Activated T-cell treated with anti-CD3 and anti-CD28 coated beads for 1 hour (primary cell): Measurements from ENCODE around the gene CENPP.
"Not testable (repeated sequence)": the region's sequence is repeated elsewhere in the genome, so short reads cannot be mapped to it uniquely, and the experiment has no call there.

Source experiments
- DNase-seq: peaks from one replicate; pipeline ENCODE4 v3.0.0-alpha.2; 2020; ENCODE audit warnings: low read depth

CENPP gene

DNA sequence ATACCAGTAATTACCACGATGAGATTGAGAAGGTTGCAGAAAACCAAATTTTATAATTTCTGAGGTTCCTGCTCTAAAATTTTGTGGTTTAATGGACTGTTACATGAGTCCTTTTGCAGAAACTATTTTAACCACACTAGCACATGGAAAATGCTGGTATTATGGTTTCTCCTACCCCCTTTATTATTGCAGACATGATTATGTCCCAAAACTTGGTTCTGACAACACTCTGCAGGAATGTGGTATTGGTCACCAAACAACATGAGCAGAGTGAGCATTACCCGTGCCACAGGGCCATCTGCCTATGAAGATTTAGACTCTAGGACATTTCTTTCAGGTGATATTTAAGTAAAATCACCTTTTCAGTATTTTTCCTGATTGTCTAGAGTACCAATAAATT, 212.8 kb downstream of the CENPP start:
- DNase-seq: no peak

DNA sequence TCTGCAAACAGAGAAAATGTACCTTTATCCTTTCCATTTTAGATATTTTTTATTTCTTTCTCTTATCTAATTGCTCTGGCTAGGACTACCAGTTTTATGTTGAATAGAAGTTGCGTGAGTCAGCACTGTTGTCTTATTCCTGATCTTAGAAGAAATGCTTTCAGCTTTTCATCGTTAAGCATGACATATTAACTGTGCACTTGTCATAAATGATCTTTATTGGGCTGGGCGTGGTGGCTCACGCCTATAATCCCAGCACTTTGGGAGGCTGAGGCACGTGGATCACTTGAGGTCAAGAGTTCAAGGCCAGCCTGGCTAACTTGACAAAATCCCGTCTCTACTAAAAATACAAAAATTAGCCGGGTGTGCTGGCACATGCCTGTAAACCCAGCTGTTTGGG, 218.2 kb downstream of the CENPP start:
- no peak for DNase-seq

GRCh38 chr9:92545002-92545510, 219.3 kb downstream of the CENPP start:
- DNase-seq: no peak

DNA sequence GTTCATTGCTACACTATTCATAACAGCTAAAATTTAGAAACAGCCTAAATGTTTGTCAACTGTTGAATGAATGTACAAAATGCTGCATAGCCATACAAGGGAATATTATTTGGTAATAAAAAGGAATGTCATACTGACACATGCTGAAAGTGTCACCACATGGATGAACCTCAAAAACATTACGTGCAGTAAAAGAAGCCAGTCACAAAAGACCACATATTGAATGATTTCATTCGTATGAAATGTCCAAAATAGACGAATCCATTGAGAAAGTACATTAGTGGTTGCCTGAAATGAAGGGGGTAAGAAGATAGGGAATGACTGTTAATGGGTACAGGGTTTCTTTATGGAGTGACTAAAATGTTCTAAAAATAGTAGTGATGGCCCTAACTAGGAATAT, 221.6 kb downstream of the CENPP start:
- no peak for DNase-seq

GRCh38 chr9:92550765-92551164, 225.0 kb downstream of the CENPP start:
- no peak for DNase-seq

DNA sequence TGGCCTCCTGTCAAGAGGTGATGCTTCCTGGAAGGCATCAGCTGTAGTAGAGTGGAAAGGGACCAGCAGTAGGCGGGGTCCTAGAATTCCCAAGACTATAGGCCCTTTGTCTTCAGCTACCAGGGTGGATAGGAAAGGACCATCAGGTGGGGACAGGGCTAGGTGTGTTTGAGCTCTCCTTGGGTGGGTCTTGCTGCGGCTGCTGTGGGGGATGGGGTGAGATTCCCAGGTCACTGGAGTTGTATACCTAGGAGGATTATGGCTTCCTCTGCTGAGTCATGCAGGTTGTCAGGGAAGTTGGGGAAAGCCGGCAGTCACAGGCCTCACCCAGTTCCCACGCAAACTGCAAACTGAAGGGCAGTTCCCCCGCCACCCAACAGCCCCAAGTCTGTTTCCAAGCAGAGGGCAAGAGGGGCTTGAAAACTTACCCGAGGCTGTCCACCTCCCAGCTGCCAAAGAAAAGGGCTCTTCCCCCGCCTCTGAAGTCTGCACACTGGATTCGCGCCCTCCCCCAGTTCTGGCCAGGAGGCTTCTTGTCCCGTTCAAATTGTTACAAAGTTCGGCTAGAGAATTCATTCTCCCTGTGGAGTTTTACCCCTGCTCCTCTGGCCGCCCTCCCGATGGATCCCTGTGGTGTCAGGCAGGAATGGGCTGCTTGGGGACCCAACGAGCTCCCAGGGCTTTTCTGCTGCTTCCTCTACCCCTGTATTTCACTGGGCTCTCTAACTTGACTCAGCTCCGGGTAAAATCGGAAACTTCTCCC, 233.0 kb downstream of the CENPP start:
- no peak for DNase-seq

DNA sequence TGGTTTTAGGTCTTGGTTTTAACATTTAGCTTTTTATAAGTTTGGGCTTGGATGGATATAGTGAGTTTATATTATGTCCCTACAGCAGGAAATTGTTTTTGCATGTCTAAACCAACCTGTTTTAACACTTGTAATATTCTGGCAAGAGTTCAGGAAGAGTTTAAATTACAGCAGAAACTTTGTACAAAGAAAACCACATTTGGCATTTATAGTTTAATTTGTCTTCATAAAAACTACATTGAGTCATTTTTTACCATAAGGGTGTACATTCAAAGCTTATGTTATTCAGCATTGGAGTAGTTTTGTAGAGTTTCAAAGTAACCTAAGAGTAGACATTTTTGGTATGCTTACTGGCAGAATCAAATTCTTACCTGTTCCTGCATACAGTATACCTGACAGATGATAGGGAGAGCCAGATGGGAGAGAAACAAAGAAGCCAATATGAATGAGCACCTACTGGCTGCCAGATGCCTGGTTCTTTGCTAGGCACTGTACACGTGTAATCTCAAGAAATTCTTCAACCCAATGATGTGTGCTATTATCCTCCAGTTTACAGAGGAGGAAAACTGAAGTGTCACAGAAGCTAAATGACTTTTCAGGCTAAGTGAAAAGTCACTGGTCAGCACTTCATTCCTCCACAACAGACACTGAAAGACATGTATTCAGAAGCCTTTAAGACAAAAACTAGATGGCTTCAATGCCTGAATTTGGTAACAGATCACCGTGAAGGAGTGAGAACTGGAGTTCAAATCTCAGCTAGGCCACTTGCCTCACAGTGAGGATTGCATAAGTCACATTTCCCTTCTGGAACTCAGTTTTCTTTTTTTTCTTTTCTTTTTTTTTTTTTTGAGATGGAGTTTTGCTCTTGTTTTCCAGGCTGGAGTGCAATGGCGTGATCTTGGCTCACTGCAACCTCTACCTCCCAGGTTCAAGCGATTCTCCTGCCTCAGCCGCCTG, 235.9 kb downstream of the CENPP start:
- DNase-seq: no peak

DNA sequence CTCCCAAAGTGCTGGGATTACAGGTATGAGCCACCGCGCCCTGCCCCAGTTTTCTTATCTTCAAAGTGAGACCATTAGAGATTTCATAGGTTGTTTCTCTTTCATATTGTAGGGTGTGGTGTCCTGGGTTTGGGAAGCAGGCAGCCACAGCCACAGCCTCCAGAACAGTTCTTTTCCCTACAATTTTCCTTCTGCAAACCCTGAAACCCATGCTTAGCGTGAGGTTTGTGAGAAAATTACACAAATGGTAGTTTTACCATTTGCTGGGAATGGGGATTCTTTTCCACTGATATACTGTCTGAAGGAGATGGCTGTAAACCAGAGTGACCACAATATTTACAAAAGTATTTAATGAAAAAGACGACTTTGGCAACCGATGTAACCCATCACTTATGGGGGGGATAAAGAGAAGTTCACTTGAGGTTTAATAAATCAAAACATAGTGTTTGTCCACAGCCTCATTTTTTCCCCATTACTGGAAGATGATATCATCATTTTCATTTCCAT, 236.8 kb downstream of the CENPP start:
- no peak for DNase-seq

GRCh38 chr9:92563116-92564100, 237.7 kb downstream of the CENPP start:
- no peak for DNase-seq

GRCh38 chr9:92564504-92564903, 238.8 kb downstream of the CENPP start:
- no peak for DNase-seq

DNA sequence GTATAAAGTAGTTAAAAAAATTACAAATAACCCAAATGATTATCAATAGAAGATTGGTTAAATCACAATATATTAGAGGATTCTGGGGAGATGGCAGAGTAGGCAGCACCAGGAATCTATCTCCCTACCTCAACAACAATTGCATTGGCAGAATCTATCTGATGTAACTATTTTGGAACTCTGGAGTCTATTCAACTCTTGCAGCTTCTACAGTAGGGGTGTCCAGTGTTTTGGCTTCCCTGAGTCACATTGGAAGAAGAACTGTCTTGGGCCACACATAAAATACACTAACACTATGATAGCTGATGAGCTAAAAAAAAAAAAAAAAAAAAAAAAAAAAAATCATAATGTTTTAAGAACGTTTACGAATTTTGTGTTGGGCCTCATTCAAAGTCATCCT, 239.2 kb downstream of the CENPP start:
- no peak for DNase-seq

DNA sequence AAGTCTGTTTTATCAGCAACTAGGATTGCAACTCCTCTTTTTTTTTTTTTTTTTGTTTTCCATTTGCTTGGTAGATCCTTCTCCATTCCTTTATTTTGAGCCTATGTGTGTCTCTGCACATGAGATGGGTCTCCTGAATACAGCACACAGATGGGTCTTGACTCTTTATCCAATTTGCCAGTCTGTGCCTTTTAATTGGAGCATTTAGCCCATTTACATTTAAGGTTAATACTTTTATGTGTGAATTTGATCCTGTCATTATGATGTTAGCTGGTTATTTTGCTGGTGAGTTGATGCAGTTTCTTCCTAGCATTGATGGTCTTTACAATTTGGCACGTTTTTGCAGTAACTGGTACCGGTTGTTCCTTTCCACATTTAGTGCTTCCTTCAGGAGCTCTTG, 246.1 kb downstream of the CENPP start:
- DNase-seq: not testable (repeated sequence)

DNA sequence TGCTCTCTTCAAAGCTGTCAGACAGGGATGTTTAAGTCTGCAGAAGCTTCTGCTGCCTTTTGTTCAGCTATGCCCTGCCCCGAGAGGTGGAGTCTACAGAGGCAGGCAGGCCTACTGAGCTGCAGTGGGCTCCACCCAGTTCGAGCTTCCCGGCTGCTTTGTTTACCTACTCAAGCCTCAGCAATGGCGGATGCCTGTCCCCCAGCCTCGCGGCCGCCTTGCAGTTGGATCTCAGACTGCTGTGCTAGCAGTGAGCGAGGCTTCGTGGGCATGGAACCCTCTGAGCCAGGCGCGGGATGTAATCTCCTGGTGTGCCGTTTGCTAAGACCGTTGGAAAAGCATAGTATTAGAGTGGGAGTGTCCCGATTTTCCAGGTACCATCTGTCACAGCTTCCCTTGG, 247.9 kb downstream of the CENPP start:
- not testable (repeated sequence) for DNase-seq

- no peak for DNase-seq
Measured at GRCh38 chr9:92576175-92576574, 250.4 kb downstream of the CENPP start.

GRCh38 chr9:92589923-92590322, 264.2 kb downstream of the CENPP start:
- DNase-seq: no peak

DNA sequence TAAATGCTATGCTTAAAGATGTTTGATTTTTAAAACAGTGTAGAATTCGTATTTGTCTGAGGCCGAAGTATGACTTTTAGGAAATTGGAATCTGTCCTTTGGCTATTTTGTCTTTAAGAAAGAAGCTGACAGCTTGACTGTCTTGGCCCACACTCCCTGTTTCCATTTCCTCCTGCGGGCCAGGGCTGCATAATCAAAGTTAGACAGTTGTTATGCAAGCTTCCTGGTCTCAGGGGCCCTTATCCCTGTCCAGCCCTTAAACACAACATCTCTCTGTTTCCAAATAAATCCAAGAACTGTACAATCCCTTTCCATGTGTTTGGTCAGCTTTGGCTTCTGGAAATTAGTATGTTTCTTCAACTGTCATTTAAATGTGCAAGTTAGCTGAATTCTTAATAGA, 264.6 kb downstream of the CENPP start:
- DNase-seq: no peak

DNA sequence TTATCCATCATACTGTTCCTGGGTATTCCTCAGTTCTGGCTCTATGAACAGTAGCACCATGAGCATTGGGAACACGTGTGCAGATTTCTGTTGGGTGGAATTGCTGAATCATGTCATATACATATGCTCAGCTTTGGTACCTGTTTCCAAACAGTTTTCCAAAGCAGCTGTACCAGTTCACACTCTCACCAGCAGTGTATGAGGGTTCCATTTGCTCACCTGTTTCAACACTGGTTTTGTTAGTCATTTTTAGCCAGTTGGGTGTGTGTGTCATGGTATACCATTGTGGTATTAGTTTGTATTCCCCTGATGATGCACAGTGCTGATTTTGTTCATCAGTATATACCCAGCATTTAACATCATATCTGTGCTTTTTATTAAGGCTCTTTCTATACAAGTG, 266.8 kb downstream of the CENPP start:
- DNase-seq: no peak

- no peak for DNase-seq
Measured at GRCh38 chr9:92592946-92593861, 267.5 kb downstream of the CENPP start.

- not testable (repeated sequence) for DNase-seq
Measured at GRCh38 chr9:92595075-92595474, 269.3 kb downstream of the CENPP start.

DNA sequence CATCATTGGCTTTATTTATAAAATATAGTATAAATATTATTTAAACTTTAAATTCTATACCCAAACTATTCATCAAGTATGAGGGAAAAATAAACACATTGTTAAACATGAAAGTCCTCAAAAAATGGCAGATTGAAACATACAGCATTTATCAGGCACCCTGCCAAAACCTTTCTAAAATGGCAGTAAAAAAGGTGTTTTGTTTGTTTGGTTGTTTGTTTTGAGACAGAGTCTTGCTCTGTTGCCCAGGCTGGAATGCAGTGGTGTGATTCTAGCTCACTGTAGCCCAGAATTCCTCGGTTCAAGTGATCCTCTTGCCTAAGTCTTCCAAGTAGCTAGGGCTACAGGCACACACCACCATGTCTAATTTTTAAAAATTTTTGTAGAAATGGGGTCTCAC, 270.2 kb downstream of the CENPP start:
- DNase-seq: no peak
